Stimulated activated CD4-positive, alpha-beta T cell treated with anti-CD3 and anti-CD28 coated beads, Interleukin-12 subunit alpha, Interleukin-12 subunit beta, amount 100 ng/mL, for 24 hours (primary cell): ENCODE measurements around the gene NUBP1.
"Not testable (repeated sequence)": the region's sequence is repeated elsewhere in the genome, so short reads cannot be mapped to it uniquely, and the experiment has no call there.

ENCODE experiments used
- DNase-seq, 2 experiments: peaks; one replicate each; pipeline ENCODE4 v3.0.0-alpha.2; 2020; ENCODE audit warnings: low read depth in 2 of 2

The NUBP1 gene

GRCh38 chr16:10751291-10751697 is 7.7 kb downstream of the NUBP1 start:
- no peak for DNase-seq

- no peak for DNase-seq
These were observed 9.3 kb downstream of the NUBP1 start for GRCh38 chr16:10752843-10753523.

GRCh38 chr16:10753670-10754069 is 10.0 kb downstream of the NUBP1 start:
- no peak for DNase-seq

GRCh38 chr16:10754941-10755340 is 11.3 kb downstream of the NUBP1 start:
- no peak for DNase-seq

- DNase-seq = no peak
These were observed 12.9 kb downstream of the NUBP1 start for GRCh38 chr16:10756574-10756973.

GRCh38 chr16:10760858-10761257 is 17.2 kb downstream of the NUBP1 start:
- no peak for DNase-seq

- DNase-seq = no peak
These were observed 17.7 kb downstream of the NUBP1 start for GRCh38 chr16:10761373-10761772.

GRCh38 chr16:10762336-10763016 is 18.8 kb downstream of the NUBP1 start:
- no peak for DNase-seq

GRCh38 chr16:10763456-10763855 is 19.8 kb downstream of the NUBP1 start:
- DNase-seq = no peak

- no peak for DNase-seq
These were observed 22.1 kb downstream of the NUBP1 start for GRCh38 chr16:10765772-10766171.

GRCh38 chr16:10767127-10767526 is 23.5 kb downstream of the NUBP1 start:
- no peak for DNase-seq

GRCh38 chr16:10769381-10769780 is 25.7 kb downstream of the NUBP1 start:
- no peak for DNase-seq

- no peak for DNase-seq
These were observed 27.3 kb downstream of the NUBP1 start for GRCh38 chr16:10770907-10771306.

- DNase-seq = no peak
These were observed 32.6 kb downstream of the NUBP1 start for GRCh38 chr16:10776280-10776679.

GRCh38 chr16:10776923-10777322 is 33.3 kb downstream of the NUBP1 start:
- DNase-seq = not testable (repeated sequence)

GRCh38 chr16:10777356-10777755 is 33.7 kb downstream of the NUBP1 start:
- no peak for DNase-seq

GRCh38 chr16:10779908-10780307 is 36.3 kb downstream of the NUBP1 start:
- DNase-seq = not testable (repeated sequence)

- no peak for DNase-seq
These were observed 37.0 kb downstream of the NUBP1 start for GRCh38 chr16:10780628-10781027.

- no peak for DNase-seq
These were observed 39.0 kb downstream of the NUBP1 start for GRCh38 chr16:10782628-10783027.

- DNase-seq = no peak
These were observed 43.7 kb downstream of the NUBP1 start for GRCh38 chr16:10787304-10787703.

GRCh38 chr16:10788630-10789029 is 45.0 kb downstream of the NUBP1 start:
- DNase-seq = not testable (repeated sequence)

GRCh38 chr16:10791048-10791447 is 47.4 kb downstream of the NUBP1 start:
- no peak for DNase-seq

GRCh38 chr16:10799736-10800135 is 56.1 kb downstream of the NUBP1 start:
- no peak for DNase-seq

GRCh38 chr16:10805334-10805733 is 61.7 kb downstream of the NUBP1 start:
- no peak for DNase-seq
